Breast epithelium (tissue), 3 donors: Measurements from ENCODE around the gene RIMKLB.

ENCODE experiments used
- CTCF ChIP-seq, 3 donors: fragments of 450-650 bp; IDR thresholded peaks; one replicate each; pipeline ENCODE4 v1.5.1; 2016 to 2017; ENCODE audit warnings: antibody characterized with exemption in 3 of 3, mild to moderate bottlenecking in 3 of 3, moderate library complexity in 3 of 3
- POLR2A ChIP-seq: fragments of 450-650 bp; IDR thresholded peaks from one replicate; pipeline ENCODE4 v1.6.1; 2016; ENCODE audit warnings: antibody characterized with exemption, mild to moderate bottlenecking, moderate library complexity
- POLR2AphosphoS5 ChIP-seq, 3 donors: sonication (generic); formaldehyde crosslinking; IDR thresholded peaks; one replicate each; pipeline ENCODE4 v1.6.1; 2017; ENCODE audit warnings: antibody characterized with exemption in 3 of 3

GRCh38 chr12:8692573-8692972, 5.2 kb upstream of the RIMKLB start:
- no peak for TF ChIP-seq CTCF (IDR thresholded peaks at IDR 0.05)
- TF ChIP-seq POLR2A = no peak
- TF ChIP-seq POLR2AphosphoS5 (IDR thresholded peaks at IDR 0.05) = no peak
